Stimulated activated CD8-positive, alpha-beta memory T cell treated with anti-CD3 and anti-CD28 coated beads, Interleukin-15, amount 100 ng/mL, for 48 hours (primary cell): Measurements from ENCODE around the gene NR2C2AP.
A peak's percentile ranks its signal among the peaks of the same experiment; 100 is the strongest.
"Not testable (repeated sequence)": the region's sequence is repeated elsewhere in the genome, so short reads cannot be mapped to it uniquely, and the experiment has no call there.

Experiments used
- DNase-seq, 2 donors: peaks; one replicate each; pipeline ENCODE4 v3.0.0-alpha.2; 2020; ENCODE audit warnings: low read depth in 2 of 2

NR2C2AP gene

GRCh38 chr19:19203012-19203856 lies at the start of gene NR2C2AP:
Gene NR2C2AP (minus strand): TSS chr19:19203414. CDS start chr19:19203060, 354 bp downstream.
- DNase-seq = peak; percentile 87 to 88

- DNase-seq = no peak
Observed at GRCh38 chr19:19250196-19250801, 47.1 kb upstream of the NR2C2AP start.

GRCh38 chr19:19240476-19240875 lies 37.3 kb upstream of the NR2C2AP start:
- DNase-seq = no peak

- DNase-seq = no peak
Observed at GRCh38 chr19:19239675-19240074, 36.5 kb upstream of the NR2C2AP start.

- DNase-seq = no peak
Observed at GRCh38 chr19:19238126-19238894, 35.1 kb upstream of the NR2C2AP start.

- no peak for DNase-seq
Observed at GRCh38 chr19:19236173-19236572, 33.0 kb upstream of the NR2C2AP start.

- DNase-seq = no peak
Observed at GRCh38 chr19:19234220-19234816, 31.1 kb upstream of the NR2C2AP start.

GRCh38 chr19:19232261-19232721 lies 29.1 kb upstream of the NR2C2AP start:
- DNase-seq = no peak

GRCh38 chr19:19230999-19231398 lies 27.8 kb upstream of the NR2C2AP start:
- DNase-seq = no peak

GRCh38 chr19:19229701-19230100 lies 26.5 kb upstream of the NR2C2AP start:
- no peak for DNase-seq

GRCh38 chr19:19227217-19227616 lies 24.0 kb upstream of the NR2C2AP start:
- DNase-seq = no peak

- DNase-seq = no peak
Observed at GRCh38 chr19:19226663-19227062, 23.4 kb upstream of the NR2C2AP start.

- DNase-seq = no peak
Observed at GRCh38 chr19:19226204-19226603, 23.0 kb upstream of the NR2C2AP start.

GRCh38 chr19:19224852-19225494 lies 21.8 kb upstream of the NR2C2AP start:
- peak; percentile 52 to 61 for DNase-seq

- DNase-seq = no peak
Observed at GRCh38 chr19:19224150-19224851, 21.1 kb upstream of the NR2C2AP start.

GRCh38 chr19:19223636-19224035 lies 20.4 kb upstream of the NR2C2AP start:
- DNase-seq = no peak

- no peak for DNase-seq
Observed at GRCh38 chr19:19223060-19223459, 19.8 kb upstream of the NR2C2AP start.

GRCh38 chr19:19221000-19221399 lies 17.8 kb upstream of the NR2C2AP start:
- DNase-seq = not testable (repeated sequence)

GRCh38 chr19:19218911-19219310 lies 15.7 kb upstream of the NR2C2AP start:
- no peak for DNase-seq

- no peak for DNase-seq
Observed at GRCh38 chr19:19217099-19217498, 13.9 kb upstream of the NR2C2AP start.

GRCh38 chr19:19215792-19216191 lies 12.6 kb upstream of the NR2C2AP start:
- no peak for DNase-seq
